Mucosa of descending colon (tissue), 3 donors: ENCODE measurements around the gene FUT3. TPM values are rescaled to one million over a fixed set of nuclear protein-coding genes. Genes with fewer than 3 reads are reported as not detected.
A peak's percentile ranks its signal among the peaks of the same experiment; 100 is the strongest.

Experiments used
- ATAC-seq: fragments of 200-7000 bp; cut with Tn5 transposase; one replicate; pipeline ENCODE4 v1.9.1; 2020; ENCODE audit warnings: mild to moderate bottlenecking, moderate library complexity
- DNase-seq, 3 donors: peaks; one replicate each; pipeline ENCODE4 v3.0.0-alpha.2; 2020
- H3K36me3 ChIP-seq: fragments of 200-600 bp; one replicate; pipeline ENCODE4 v1.8.0; 2021; ENCODE audit warnings: low read depth, mild to moderate bottlenecking
- H3K4me1 ChIP-seq: fragments of 200-600 bp; one replicate; pipeline ENCODE4 v1.8.0; 2021; ENCODE audit warnings: low read depth, mild to moderate bottlenecking
- H3K4me3 ChIP-seq: fragments of 200-600 bp; one replicate; pipeline ENCODE4 v1.8.0; 2021; ENCODE audit warnings: mild to moderate bottlenecking
- H3K9me3 ChIP-seq: fragments of 200-600 bp; one replicate; pipeline ENCODE4 v1.8.0; 2021; ENCODE audit warnings: mild to moderate bottlenecking
- CTCF ChIP-seq: fragments of 200-600 bp; IDR thresholded peaks from one replicate; pipeline ENCODE4 v1.8.0; 2022; ENCODE audit warnings: antibody characterized with exemption, mild to moderate bottlenecking
- intact Hi-C, 2 donors: fragments of 100-400 bp; cut with DNase I in 1 of 2; cut with micrococcal nuclease in 1 of 2; formaldehyde crosslinking; loops; one replicate each; pipeline versions ENCODE4 v1.11.0 to v1.11.1; 2022; cut with DNase I, micrococcal nuclease
- total RNA-seq, 3 donors: library from RNA; stranded (reverse); fragmentation: NEBNext Ultra II Directional in 2 of 3; extraction: Animal tissue kit (Norgen Biotek cat#: 25700) in 2 of 3; gene quantifications; one replicate each; pipeline versions ENCODE4 v1.2.1 to v1.2.4, GENCODE V29; 2021 to 2023
- donor health status: DM: no; HTN: no; CAD: no; lungs with moderate emphysema.
- donor health status: DM: no; HTN: no; CAD: no.
- donor health status: DM: no; HTN: yes; CAD: no.

The FUT3 gene
- total RNA-seq, 3 donors from 2014 or later: 128 to 276 (median 215) TPM

GRCh38 chr19:5824751-5825150 is 26.5 kb downstream of the FUT3 start:
- no peak overlapping the region for H3K4me3 ChIP-seq
- no peak for TF ChIP-seq CTCF
- DNase-seq (no peak), ATAC-seq (no peak)
- H3K36me3 ChIP-seq: no peaks in the 10 kb centered on the region
- H3K4me1 ChIP-seq: peaks cover 19% of the 10 kb centered on the region
- intact Hi-C loops: no loop called here
- no peaks in the 10 kb centered on the region for H3K9me3 ChIP-seq

- peak; percentile 12 for ATAC-seq
- H3K36me3 ChIP-seq: no peaks in the 10 kb centered on the region
- DNase-seq: peak in 1 of 3 donors; percentile 66
- no peaks in the 10 kb centered on the region for H3K9me3 ChIP-seq
- intact Hi-C loops: no loop called here
- no peak for TF ChIP-seq CTCF
- H3K4me1 ChIP-seq: peaks cover 14% of the 10 kb centered on the region
- H3K4me3 ChIP-seq: no peak overlapping the region
Measured at GRCh38 chr19:5823579-5824281, 27.5 kb downstream of the FUT3 start.

GRCh38 chr19:5822181-5822844 is 28.9 kb downstream of the FUT3 start:
- H3K9me3 ChIP-seq: no peaks in the 10 kb centered on the region
- no peak for TF ChIP-seq CTCF
- H3K4me1 ChIP-seq: peaks cover 9% of the 10 kb centered on the region
- no peak overlapping the region for H3K4me3 ChIP-seq
- no peak for ATAC-seq
- no peaks in the 10 kb centered on the region for H3K36me3 ChIP-seq
- intact Hi-C loops: no loop called here
- peak in 1 of 3 donors; percentile 52 for DNase-seq

- no peak for TF ChIP-seq CTCF
- peaks cover 3% of the 10 kb centered on the region for H3K4me1 ChIP-seq
- H3K9me3 ChIP-seq: no peaks in the 10 kb centered on the region
- ATAC-seq (no peak), DNase-seq (no peak)
- intact Hi-C loops: no loop called here
- H3K4me3 ChIP-seq: no peak overlapping the region
- H3K36me3 ChIP-seq: no peaks in the 10 kb centered on the region
Measured at GRCh38 chr19:5821521-5822180, 29.6 kb downstream of the FUT3 start.

GRCh38 chr19:5820785-5821184 is 30.5 kb downstream of the FUT3 start:
- intact Hi-C loops: no loop called here
- Histone ChIP-seq H3K4me3 (no peak overlapping the region), H3K4me1 (no peaks in the 10 kb centered on the region), H3K9me3 (no peaks in the 10 kb centered on the region), H3K36me3 (no peaks in the 10 kb centered on the region)
- ATAC-seq: no peak
- TF ChIP-seq CTCF: no peak
- no peak for DNase-seq
